HL-60 (cell line): ENCODE data around the gene TTC34.

ENCODE experiments used
- CTCF ChIP-seq: IDR thresholded peaks from one replicate; pipeline ENCODE4 v1.5.1; 2011; ENCODE audit warnings: low read length, control low read depth, inconsistent platforms; ENCODE audit not compliant: insufficient read depth
- GABPA ChIP-seq: IDR thresholded peaks from 2 replicates; pipeline ENCODE4 v1.6.1; 2012; ENCODE audit warnings: low read depth
- POLR2AphosphoS5 ChIP-seq: IDR thresholded peaks from 2 replicates; pipeline ENCODE4 v1.6.1; 2012; ENCODE audit warnings: low read depth
- REST ChIP-seq: IDR thresholded peaks from 2 replicates; pipeline ENCODE4 v1.6.1; 2012; ENCODE audit warnings: low read depth; ENCODE audit not compliant: insufficient replicate concordance
- SPI1 ChIP-seq: IDR thresholded peaks from 2 replicates; pipeline ENCODE4 v1.6.1; 2012; ENCODE audit warnings: low read depth, mild to moderate bottlenecking, borderline replicate concordance

GRCh38 chr1:2796890-2797740 is 4.4 kb downstream of the TTC34 start:
- TF ChIP-seq CTCF (no peak), POLR2AphosphoS5 (no peak), REST (no peak), GABPA (no peak), SPI1 (no peak)
